Fibroblast of skin of left biceps (primary cell): ENCODE results near the gene TEX14.
"Not testable (repeated sequence)": the region's sequence is repeated elsewhere in the genome, so short reads cannot be mapped to it uniquely, and the experiment has no call there.

Source experiments
- DNase-seq, 2 experiments: peaks; one replicate each; pipeline ENCODE4 v3.0.0-alpha.2; 2013; ENCODE audit warnings: low read depth in 2 of 2

Gene TEX14

GRCh38 chr17:58565389-58566311 lies 126.2 kb downstream of the TEX14 start:
- DNase-seq = no peak

DNA sequence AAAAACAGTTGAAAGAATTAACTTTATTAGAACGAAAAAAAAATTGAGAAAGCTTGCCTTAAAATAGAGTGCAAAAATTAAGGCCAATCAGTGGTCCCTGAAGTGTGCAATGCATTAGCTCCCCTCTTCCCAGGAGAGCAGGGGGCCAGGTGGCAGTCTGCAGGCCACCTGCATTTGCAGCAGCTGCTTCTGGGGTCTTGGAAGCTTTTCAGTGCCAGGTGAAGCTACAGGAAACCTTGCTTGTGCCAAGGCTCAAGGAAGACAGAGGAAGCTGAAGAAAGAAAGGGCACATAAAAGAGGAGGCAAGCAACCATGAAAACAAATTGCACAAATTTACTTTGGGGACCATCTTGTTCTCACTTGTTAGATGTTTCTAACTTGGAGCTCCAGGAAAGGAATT lies 126.9 kb downstream of the TEX14 start:
- DNase-seq = no peak

DNA sequence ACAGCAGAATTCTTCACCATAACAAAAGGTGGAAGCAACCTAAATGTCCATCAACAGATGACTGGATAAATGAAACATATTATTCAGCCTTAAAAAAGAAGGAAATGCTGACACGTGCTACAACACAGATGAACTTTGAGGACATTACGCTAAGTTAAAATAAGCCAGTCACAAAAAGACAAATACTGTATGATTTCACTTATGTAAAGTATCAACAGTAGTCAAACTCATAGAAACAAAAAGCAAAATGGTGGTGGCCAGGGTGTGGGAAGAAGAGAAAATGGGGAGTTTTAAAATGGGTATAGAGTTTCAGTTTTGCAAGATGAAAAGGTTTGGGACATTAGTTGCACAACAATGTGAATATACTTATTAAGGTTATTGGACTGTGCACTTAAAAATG lies 127.6 kb downstream of the TEX14 start:
- DNase-seq = no peak

DNA sequence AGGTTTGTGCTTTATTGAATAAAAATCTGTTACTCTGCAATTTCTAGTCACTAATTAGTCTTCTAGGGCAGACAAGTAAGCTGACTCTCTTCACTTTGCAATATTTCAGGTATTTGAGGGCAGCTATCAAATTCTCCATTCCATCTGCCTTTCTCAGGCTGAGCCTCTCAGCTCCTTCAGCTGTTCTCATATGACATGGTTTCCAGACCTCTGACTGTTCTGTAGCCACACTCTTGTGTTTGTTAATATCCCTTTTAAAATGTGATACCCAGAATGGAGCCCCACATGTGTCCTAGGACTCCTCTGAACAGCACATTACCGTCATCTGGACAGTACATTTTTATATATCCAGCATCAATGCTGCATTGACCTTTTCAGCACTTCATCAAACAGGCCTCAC lies 131.3 kb downstream of the TEX14 start:
- no peak for DNase-seq

- DNase-seq = no peak
Observed at GRCh38 chr17:58557981-58558380, 133.9 kb downstream of the TEX14 start.

DNA sequence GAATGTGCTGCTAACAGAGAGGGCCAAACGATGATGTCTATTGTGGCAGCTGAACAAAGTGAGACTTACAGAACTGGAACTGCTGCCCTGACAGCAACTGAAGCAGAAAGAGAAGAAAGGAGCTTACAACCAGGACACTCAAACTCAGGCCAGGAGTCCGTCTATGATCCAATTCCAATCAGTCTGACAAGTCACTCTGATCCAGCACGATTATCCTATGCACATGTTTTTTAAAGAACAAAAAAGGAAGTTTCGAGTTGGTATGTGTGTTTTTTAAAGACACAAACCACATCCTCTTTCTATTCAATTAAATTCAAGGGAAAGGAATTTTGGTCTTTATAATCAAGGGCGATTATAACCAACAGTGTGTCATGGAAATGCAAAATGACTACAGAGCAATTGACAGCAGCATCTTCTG lies 135.0 kb downstream of the TEX14 start:
- DNase-seq = no peak

DNA sequence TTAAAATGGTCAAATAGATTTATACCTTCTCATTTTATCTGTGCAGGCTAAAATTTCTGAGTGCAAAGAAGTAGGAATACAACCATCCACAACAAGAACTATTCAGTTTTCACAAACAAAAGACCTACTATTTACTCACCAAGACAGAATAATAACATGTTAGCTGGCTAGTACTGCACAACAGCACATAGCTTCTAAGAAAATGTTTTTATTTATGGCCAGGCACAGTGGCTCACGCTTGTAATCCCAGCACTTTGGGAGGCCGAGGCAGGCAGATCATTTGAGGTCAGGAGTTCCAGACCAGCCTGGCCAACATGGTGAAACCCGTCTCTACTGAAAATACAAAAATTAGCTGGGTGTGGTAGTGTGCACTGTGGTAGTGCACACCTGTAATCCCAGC lies 136.7 kb downstream of the TEX14 start:
- not testable (repeated sequence) for DNase-seq

GRCh38 chr17:58541249-58541648 lies 150.6 kb downstream of the TEX14 start:
- no peak for DNase-seq

- no peak for DNase-seq
Observed at GRCh38 chr17:58539698-58540097, 152.1 kb downstream of the TEX14 start.

GRCh38 chr17:58538811-58539409 lies 152.9 kb downstream of the TEX14 start:
- DNase-seq = no peak

DNA sequence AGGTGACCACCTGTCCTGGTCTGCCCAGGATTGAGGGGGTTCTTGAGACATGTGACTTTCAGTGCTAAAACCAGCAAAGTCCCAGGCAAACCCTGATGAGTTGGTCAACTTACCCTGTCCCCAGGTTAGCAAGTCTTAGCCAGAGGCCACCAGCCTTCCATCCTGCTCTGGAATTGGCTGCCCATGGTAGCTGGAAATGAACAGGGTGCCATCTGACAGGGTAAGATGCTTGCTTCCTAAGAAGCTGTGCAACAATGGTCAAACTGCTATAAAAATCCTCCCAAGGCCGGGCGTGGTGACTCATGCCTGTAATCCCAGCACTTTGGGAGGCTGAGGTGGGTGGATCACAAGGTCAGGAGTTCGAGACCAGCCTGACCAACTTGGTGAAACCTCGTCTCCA lies 154.6 kb downstream of the TEX14 start:
- no peak for DNase-seq

DNA sequence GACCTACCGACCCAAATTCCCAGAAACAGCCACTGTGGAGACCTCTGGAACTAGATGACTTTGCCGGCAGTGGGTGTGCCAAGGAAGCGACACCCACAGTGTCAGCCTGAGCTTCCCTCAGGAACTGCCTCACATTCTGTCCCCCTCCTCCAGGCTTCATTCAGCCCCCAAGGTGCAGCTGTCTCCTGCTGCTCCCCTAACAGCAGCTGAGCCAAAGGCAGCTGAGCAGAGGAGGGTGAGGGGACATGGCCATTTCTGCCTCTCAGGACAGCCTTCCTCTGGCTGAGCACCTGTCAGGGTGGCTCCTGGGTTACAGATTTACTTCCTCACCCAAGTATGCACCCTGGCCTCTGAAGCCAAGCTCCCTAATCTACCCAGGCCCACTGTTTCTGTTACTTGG lies 155.3 kb downstream of the TEX14 start:
- DNase-seq = no peak

DNA sequence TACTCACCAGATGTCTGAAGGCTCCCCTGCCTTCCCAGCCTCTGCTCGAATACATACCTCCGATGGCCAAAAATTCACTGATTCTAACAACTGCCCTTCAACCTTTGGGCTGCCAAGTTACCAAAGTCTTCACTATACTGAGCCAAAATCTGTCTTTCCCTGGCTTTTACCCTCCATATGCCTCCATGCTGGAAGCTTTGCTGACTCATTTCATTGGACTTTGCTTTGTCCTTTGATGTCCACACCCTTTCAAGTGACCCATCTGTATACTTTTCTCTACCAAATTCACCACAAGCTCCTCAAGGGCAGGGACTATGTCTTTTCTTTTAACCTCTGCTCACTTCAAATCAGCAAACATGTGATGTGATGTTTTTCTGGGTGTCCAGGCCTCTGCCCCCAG lies 156.4 kb downstream of the TEX14 start:
- no peak for DNase-seq

DNA sequence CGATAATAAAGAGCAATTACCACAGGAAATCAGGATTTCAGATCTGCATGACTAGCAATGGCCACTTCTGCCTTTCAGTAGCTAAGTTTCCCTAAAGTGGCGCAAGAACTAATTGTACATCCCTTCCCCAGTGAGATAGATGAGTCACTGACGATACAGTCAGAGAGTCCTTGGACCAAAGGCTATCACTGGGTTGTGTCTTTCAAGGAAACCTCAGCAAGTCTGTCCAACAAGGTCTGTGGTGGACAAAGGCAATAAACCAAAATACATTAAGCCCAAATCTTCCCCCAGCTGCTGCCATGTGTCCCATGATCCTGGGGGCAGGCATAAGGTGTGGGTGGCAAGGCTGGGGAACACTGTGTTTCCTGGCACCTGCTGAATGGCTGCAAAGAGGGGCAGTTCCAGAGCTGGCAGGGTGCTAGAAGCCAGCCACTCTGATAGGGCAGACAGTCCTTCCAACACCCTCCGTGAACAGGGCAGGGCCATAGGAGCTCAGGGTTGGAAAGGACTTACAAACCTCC lies 156.9 kb downstream of the TEX14 start:
- no peak for DNase-seq

- DNase-seq = no peak
Observed at GRCh38 chr17:58534331-58534730, 157.5 kb downstream of the TEX14 start.

DNA sequence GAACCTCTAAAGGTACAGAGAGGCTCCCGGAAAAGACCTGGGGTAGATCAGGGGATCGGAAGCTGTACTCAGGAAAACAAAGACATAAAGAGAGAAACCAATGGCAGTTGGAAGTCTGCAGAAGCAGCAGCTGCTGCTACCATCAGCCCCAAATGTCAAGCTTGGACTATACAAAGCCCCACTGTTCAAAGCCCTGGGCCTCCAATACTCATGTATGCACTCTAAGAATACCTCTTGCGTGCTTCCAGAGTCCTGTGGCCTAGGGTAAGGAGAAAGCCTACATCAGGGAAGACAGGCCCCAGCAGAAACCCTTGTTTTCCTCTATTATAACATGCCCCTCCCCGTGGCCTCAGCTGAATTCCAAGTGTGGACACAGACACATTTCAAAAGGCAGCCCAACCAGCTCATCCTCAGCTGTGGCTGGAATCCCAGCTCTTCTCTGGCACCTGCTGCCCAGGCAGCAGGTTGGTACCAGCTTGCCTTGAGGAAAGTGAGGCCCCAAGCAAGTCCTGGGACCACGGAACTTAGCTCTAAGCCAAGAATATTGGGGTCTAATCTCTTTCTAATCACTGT lies 158.1 kb downstream of the TEX14 start:
- no peak for DNase-seq

DNA sequence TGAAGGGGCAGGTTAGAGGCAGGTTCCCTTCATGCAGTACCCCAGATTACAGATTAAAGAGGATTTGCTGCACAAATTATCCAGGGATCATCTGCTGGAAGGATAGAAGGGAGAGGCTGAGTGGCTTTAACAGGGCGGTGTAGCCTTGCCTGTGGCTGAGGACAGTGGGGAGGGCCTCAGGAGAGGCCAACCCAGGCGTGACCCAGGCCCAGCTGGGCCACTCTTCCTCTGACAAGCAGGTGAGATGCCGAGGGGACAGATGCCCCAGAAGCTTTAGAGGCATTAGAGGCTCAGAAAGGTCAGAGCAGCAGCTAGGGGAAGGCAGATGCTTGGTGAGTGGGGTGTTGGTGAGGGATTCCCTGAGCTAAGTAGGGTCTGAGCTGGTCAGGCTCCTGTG lies 159.3 kb downstream of the TEX14 start:
- no peak for DNase-seq

DNA sequence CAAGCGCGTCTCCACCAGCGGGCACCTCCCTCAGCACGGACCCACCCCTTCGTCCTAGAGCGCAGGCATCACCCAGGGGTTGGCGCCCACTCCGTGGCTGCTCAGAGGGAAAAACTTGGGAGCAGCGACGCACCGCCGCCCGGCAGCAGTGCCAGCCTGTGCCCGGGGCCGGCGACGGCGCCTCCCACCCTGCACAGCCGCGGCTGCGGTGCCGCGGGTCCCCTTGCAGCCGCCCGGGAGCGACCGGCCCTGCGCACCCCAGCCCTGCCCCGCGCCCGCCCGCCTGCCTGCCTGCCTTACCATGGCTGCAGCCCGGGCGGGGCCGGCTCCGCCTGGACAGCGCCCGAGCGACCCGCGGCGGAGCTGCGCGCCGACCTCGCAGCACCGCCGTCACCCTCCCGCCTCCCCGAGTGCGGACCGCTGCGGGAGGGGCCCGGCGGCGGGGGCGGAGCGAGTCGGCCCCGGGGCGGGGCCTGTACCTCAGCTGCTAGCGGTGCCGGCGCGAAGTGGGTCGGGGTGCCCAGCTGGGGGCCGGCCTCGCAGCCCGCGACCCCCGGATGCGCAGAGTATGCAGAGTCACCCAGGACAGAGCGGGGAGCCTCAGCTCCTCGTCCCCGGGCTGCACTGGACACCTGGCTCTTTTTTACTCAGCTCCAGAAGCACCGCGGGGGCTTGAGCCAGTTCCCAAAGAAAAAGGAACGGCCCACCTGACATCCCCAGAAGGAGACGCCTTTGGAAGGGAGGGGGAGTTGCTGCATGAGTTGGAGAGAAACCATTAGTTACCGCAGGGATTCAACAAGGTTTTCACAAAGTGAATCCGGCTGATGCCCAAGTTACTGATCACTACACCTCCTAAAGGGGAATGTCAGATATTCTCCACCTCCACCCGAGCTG lies 159.9 kb downstream of the TEX14 start:
- DNase-seq = no peak

GRCh38 chr17:58531122-58531521 lies 160.7 kb downstream of the TEX14 start:
- DNase-seq = no peak

GRCh38 chr17:58530655-58531054 lies 161.2 kb downstream of the TEX14 start:
- DNase-seq = no peak

- DNase-seq = no peak
Observed at GRCh38 chr17:58529275-58529674, 162.6 kb downstream of the TEX14 start.

- DNase-seq = no peak
Observed at GRCh38 chr17:58528443-58528842, 163.4 kb downstream of the TEX14 start.
